Smooth muscle cell of the brain vasculature (primary cell): ENCODE measurements around the gene BIN2.
A peak's percentile ranks its signal among the peaks of the same experiment; 100 is the strongest.
"Not testable (repeated sequence)": the region's sequence is repeated elsewhere in the genome, so short reads cannot be mapped to it uniquely, and the experiment has no call there.

Source experiments
- DNase-seq: peaks from one replicate; pipeline ENCODE4 v3.0.0-alpha.2; 2012; ENCODE audit warnings: low read depth, low spot score

BIN2 gene

GRCh38 chr12:51259600-51259999, 64.4 kb downstream of the BIN2 start:
- DNase-seq = not testable (repeated sequence)

- no peak for DNase-seq
Observed at GRCh38 chr12:51254536-51254935, 69.4 kb downstream of the BIN2 start.

- no peak for DNase-seq
Observed at GRCh38 chr12:51253276-51253675, 70.7 kb downstream of the BIN2 start.

- DNase-seq = no peak
Observed at GRCh38 chr12:51247523-51248206, 76.3 kb downstream of the BIN2 start.

- DNase-seq = no peak
Observed at GRCh38 chr12:51246254-51246853, 77.6 kb downstream of the BIN2 start.

GRCh38 chr12:51245476-51246253, 78.3 kb downstream of the BIN2 start:
- no peak for DNase-seq

GRCh38 chr12:51244269-51244668, 79.7 kb downstream of the BIN2 start:
- no peak for DNase-seq

- DNase-seq = no peak
Observed at GRCh38 chr12:51242876-51243275, 81.1 kb downstream of the BIN2 start.

GRCh38 chr12:51242120-51242519, 81.9 kb downstream of the BIN2 start:
- no peak for DNase-seq

- DNase-seq = no peak
Observed at GRCh38 chr12:51240971-51241370, 83.0 kb downstream of the BIN2 start.

GRCh38 chr12:51238510-51239334, 85.3 kb downstream of the BIN2 start, which contains the start of gene DAZAP2:
TSS of gene DAZAP2 (plus strand) at chr12:51238826. CDS start at chr12:51238908, 82 bp downstream.
- peak; percentile 86 for DNase-seq

GRCh38 chr12:51238037-51238509, 85.9 kb downstream of the BIN2 start:
- DNase-seq = no peak

GRCh38 chr12:51234530-51234929, 89.4 kb downstream of the BIN2 start:
- DNase-seq = no peak

- no peak for DNase-seq
Observed at GRCh38 chr12:51232642-51233041, 91.3 kb downstream of the BIN2 start.
